PFSK-1 (cell line): ENCODE data around the gene RAB6A.

ENCODE experiments used
- POLR2AphosphoS5 ChIP-seq: IDR thresholded peaks from 2 replicates; pipeline ENCODE4 v1.6.1; 2012; ENCODE audit warnings: low read depth, mild to moderate bottlenecking, control low read depth, low read length, moderate library complexity
- TAF1 ChIP-seq: IDR thresholded peaks from 2 replicates; pipeline ENCODE4 v1.6.1; 2012; ENCODE audit warnings: low read length, control low read depth, borderline replicate concordance; ENCODE audit not compliant: insufficient read depth

GRCh38 chr11:73808052-73808451, 47.2 kb upstream of the RAB6A start:
- no peak for TF ChIP-seq TAF1
- TF ChIP-seq POLR2AphosphoS5, result no peak
